NCI-H1048 (cell line): ENCODE data around the gene LGALS3BP.

Experiments used
- DNase-seq: peaks from one replicate; lab custom pipeline; 2025; lab: John Stamatoyannopoulos, UW

Gene LGALS3BP

GRCh38 chr17:78981010-78981888 is 1.5 kb upstream of the LGALS3BP start:
- no peak for DNase-seq

- no peak for DNase-seq
Measured at GRCh38 chr17:78980624-78980972, 875 bp upstream of the LGALS3BP start.

GRCh38 chr17:78977997-78978973 is 1.4 kb downstream of the LGALS3BP start:
- DNase-seq = no peak

- DNase-seq = no peak
Measured at GRCh38 chr17:78977681-78977943, 2.1 kb downstream of the LGALS3BP start.

GRCh38 chr17:78976907-78977680 is 2.6 kb downstream of the LGALS3BP start:
- no peak for DNase-seq

- no peak for DNase-seq
Measured at GRCh38 chr17:78974635-78975591, 4.8 kb downstream of the LGALS3BP start.

GRCh38 chr17:78973792-78974520 is 5.8 kb downstream of the LGALS3BP start:
- DNase-seq = no peak

GRCh38 chr17:78973196-78973595 is 6.5 kb downstream of the LGALS3BP start:
- no peak for DNase-seq

GRCh38 chr17:78972507-78973105 is 7.1 kb downstream of the LGALS3BP start:
- DNase-seq = no peak

GRCh38 chr17:78971756-78972506 is 7.8 kb downstream of the LGALS3BP start:
- no peak for DNase-seq

GRCh38 chr17:78970834-78971755 is 8.6 kb downstream of the LGALS3BP start:
- DNase-seq = peak; percentile 32

- DNase-seq = no peak
Measured at GRCh38 chr17:78969865-78970264, 9.9 kb downstream of the LGALS3BP start.

- no peak for DNase-seq
Measured at GRCh38 chr17:78967782-78968362, 11.9 kb downstream of the LGALS3BP start.

- DNase-seq = no peak
Measured at GRCh38 chr17:78966910-78967600, 12.7 kb downstream of the LGALS3BP start.

- no peak for DNase-seq
Measured at GRCh38 chr17:78966123-78966813, 13.5 kb downstream of the LGALS3BP start.

- DNase-seq = no peak
Measured at GRCh38 chr17:78965491-78965924, 14.2 kb downstream of the LGALS3BP start.
